ENCODE results near the gene PRSS56.

PRSS56 gene

GRCh38 chr2:232574674-232575403, 54.7 kb downstream of the PRSS56 start:
- FAIRE-seq = no peak
